Colonic mucosa (tissue), 4 donors: ENCODE results near the gene LNPK. TPM values are rescaled to one million over a fixed set of nuclear protein-coding genes. Genes with fewer than 3 reads are reported as not detected.
A peak's percentile ranks its signal among the peaks of the same experiment; 100 is the strongest.

Experiments used
- DNase-seq: peaks from one replicate; pipeline ENCODE4 v3.0.0-alpha.2; 2020
- H3K27ac ChIP-seq: fragments of 200-600 bp; one replicate; pipeline ENCODE4 v1.8.0; 2021
- H3K27me3 ChIP-seq: fragments of 200-600 bp; one replicate; pipeline ENCODE4 v1.8.0; 2021
- H3K36me3 ChIP-seq: fragments of 200-600 bp; one replicate; pipeline ENCODE4 v1.8.0; 2021
- H3K4me1 ChIP-seq: fragments of 200-600 bp; one replicate; pipeline ENCODE4 v1.8.0; 2021; ENCODE audit warnings: mild to moderate bottlenecking
- H3K4me3 ChIP-seq: fragments of 200-600 bp; one replicate; pipeline ENCODE4 v1.8.0; 2021
- H3K9ac ChIP-seq, 2 donors: one replicate each; pipeline ENCODE4 v1.7.0; 2013; ENCODE audit warnings: control low read depth in 2 of 2, low read depth in 2 of 2, low read length in 2 of 2
- H3K9me3 ChIP-seq: fragments of 200-600 bp; one replicate; pipeline ENCODE4 v1.8.0; 2021
- CTCF ChIP-seq: fragments of 200-600 bp; IDR thresholded peaks from one replicate; pipeline ENCODE4 v1.8.0; 2022; ENCODE audit warnings: antibody characterized with exemption, mild to moderate bottlenecking
- intact Hi-C: fragments of 100-400 bp; cut with DNase I; formaldehyde crosslinking; loops from one replicate; pipeline ENCODE4 v1.14.1; 2022
- total RNA-seq, 2 donors: library from RNA; stranded (reverse); fragmentation: NEBNext Ultra II Directional in 1 of 2; extraction: Animal tissue kit (Norgen Biotek cat#: 25700) in 1 of 2; gene quantifications; one replicate each; pipeline ENCODE4 v1.2.1, GENCODE V29; 2021
- donor health status: healthy.
- donor health status: DM: no; HTN: no; CAD: no.
- donor health status: DM: no; HTN: no; CAD: no.

The LNPK gene
- total RNA-seq, 2 donors from 2014 or later = 38.5 to 48.4 TPM

DNA sequence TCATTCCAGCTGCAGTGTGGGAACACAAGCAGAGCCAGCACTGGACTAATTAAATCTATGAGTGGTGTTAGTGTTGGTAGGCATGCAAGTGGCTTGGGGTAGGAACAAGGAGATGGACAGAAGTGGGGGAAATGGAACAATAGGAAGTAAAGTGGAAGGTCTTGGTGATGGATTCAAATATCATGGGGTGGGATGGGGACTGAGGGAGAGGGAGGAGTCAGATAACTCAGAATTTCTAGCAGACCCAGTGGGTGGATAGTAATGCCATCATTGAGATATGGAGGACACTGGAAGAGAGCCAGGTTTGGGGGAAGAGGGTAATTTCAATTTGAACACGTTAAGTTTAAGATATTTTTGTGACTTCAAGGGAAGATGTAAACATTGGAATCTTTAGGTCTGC lies 2.9 kb upstream of the LNPK start:
- Histone ChIP-seq H3K36me3 (no peaks in the 10 kb centered on the region), H3K27me3 (no peaks in the 10 kb centered on the region), H3K4me3 (no peak overlapping the region), H3K4me1 (peaks cover 4% of the 10 kb centered on the region), H3K9ac (no peak overlapping the region), H3K27ac (no peak overlapping the region), H3K9me3 (no peaks in the 10 kb centered on the region)
- no peak for DNase-seq
- TF ChIP-seq CTCF = no peak
- intact Hi-C loops = no loop called here

DNA sequence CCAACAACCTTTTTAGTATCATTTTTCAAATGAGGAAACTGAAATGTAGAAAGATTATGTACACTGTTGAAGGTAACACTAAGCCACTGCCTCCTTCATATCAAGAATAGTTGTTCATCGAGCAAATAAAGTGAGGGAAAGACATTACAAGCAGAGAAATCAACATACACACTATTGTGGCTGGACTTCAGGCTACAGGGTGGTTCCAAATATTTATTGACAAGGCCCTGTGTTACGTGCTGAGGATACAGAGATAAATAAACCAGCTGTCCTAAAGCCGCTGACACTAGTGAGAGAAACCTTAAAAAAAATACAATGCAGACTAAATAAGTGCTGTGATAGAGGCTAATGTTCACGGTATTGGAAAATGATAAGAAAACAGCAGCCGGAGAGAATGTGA lies 1.9 kb upstream of the LNPK start:
- Histone ChIP-seq H3K36me3 (no peaks in the 10 kb centered on the region), H3K9ac (peak overlapping the region in 1 of 2 donors; percentile 68), H3K27ac (no peak overlapping the region), H3K4me1 (peaks cover 4% of the 10 kb centered on the region), H3K27me3 (no peaks in the 10 kb centered on the region), H3K9me3 (no peaks in the 10 kb centered on the region), H3K4me3 (no peak overlapping the region)
- no peak for TF ChIP-seq CTCF
- DNase-seq = no peak
- intact Hi-C loops = no loop called here

DNA sequence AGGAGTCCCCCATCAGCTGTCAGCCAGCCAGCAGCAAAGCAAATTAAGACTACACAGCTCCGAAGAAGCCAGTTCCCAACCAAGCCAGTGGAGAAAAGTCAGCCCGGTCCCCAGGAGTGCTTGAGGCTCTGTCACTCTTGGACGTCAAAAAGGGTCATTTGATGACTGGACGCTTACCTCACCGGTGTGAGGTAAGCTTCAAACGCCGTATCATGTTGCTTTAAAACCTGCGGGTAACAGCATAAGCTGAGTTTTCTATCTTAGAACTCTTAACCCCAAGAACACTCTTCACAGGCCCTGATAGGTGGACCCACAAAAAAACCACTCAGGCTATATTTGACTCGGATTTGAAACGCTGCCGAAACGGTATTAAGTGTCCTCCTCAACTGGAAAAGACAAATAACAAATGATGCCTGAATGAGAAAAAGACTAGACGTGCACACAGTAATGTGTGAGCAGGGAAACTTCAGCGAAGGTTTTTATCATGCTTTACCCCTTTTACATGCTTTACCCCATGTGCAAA lies 682 bp upstream of the LNPK start:
- Histone ChIP-seq H3K27me3 (no peaks in the 10 kb centered on the region), H3K4me3 (peak overlapping the region; percentile 77), H3K4me1 (peaks cover 4% of the 10 kb centered on the region), H3K9me3 (no peaks in the 10 kb centered on the region), H3K27ac (peak overlapping the region; percentile 90), H3K9ac (peak overlapping the region; percentile 78 to 87), H3K36me3 (no peaks in the 10 kb centered on the region)
- TF ChIP-seq CTCF = no peak
- no peak for DNase-seq
- intact Hi-C loops = no loop called here

DNA sequence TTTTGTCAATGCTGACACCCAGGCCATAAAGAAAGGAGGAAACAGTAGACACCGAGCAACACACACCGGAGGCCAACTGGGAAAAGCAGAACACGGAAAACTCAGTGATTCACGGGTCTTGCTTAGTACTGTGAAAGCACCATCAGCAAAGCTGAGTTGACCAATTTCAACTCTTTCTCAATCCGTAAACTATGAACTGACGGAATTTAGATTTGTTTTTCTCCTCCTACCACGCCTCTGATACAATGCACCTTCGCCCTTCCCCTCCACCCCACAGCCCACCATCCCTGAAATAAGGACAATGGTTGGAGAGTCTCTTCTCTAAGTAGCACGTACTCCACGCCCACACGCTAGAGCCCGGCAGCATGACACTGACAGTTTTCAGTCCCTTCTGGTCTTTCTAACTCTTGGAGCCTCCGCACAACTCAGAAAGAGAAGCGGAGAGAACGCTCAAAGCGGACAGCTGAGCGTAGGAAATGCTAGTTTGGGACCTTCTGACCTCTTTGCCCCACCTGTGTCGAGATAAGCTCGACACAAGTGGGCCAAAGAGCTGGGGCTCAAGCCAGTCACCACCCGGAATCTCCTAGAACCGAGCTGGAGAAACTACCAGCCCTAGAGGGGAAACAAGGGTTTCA lies 669 bp downstream of the LNPK start:
- peak; percentile 59 for DNase-seq
- TF ChIP-seq CTCF = no peak
- Histone ChIP-seq H3K27me3 (no peaks in the 10 kb centered on the region), H3K9me3 (no peaks in the 10 kb centered on the region), H3K9ac (peak overlapping the region; percentile 65 to 87), H3K4me1 (peaks cover 4% of the 10 kb centered on the region), H3K36me3 (no peaks in the 10 kb centered on the region), H3K27ac (peak overlapping the region; percentile 90), H3K4me3 (peak overlapping the region; percentile 77)
- intact Hi-C loops = no loop called here

DNA sequence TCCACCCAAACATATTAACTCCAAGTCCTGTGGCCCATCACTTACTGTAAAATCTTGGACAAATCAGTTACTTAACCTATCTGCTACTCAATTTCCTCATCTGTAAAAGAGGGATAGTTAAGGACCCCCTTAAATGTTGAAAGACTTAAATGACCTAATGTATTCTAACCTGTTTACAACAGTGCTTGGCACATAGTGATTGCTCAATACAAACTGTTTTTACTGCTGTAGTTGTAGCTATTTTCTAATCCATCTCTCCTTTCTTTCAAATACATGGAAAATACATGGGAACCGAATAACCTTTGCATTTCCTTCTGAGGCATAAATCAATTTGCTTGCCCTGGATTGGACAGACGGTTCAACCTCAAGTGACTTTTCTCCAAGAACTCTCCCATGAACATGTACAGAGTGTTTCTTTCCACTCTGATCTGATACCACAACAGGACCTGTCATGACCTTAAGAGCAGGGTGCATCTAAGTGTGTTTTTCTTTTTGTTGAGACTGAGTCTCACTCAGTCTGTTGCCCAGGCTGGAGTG lies 2.7 kb downstream of the LNPK start:
- Histone ChIP-seq H3K4me3 (no peak overlapping the region), H3K27ac (no peak overlapping the region), H3K27me3 (no peaks in the 10 kb centered on the region), H3K36me3 (no peaks in the 10 kb centered on the region), H3K9ac (no peak overlapping the region), H3K9me3 (no peaks in the 10 kb centered on the region), H3K4me1 (peaks cover 4% of the 10 kb centered on the region)
- no peak for DNase-seq
- TF ChIP-seq CTCF = no peak
- intact Hi-C loops = no loop called here
